ENCODE measurements around the gene CALCOCO1. TPM values are rescaled to one million over a fixed set of nuclear protein-coding genes. Genes with fewer than 3 reads are reported as not detected.

Gene CALCOCO1
- polyA plus RNA-seq, 1 donor from 2014 or later = 169 TPM

DNA sequence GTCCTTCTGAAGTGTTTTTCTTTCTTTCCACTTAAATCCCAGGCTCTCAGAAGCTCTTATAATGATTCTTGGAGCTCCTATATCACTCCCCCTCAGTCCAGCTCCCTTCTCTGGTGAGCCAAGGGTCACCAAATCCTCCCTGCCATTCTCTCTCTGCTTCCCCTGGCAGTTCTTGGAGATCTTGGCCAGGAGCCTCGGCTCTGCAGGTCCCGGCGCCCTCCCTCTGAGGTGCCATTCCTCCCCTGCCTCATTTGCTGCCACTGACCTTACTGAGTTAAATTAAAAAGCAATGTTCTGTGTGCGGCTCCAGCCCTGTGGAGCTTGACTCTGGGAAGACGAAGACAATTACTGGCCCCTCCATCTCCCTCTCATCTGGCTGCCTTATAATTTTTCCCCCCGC, 17.5 kb upstream of the CALCOCO1 start:
- TF ChIP-seq, protein P1, sequence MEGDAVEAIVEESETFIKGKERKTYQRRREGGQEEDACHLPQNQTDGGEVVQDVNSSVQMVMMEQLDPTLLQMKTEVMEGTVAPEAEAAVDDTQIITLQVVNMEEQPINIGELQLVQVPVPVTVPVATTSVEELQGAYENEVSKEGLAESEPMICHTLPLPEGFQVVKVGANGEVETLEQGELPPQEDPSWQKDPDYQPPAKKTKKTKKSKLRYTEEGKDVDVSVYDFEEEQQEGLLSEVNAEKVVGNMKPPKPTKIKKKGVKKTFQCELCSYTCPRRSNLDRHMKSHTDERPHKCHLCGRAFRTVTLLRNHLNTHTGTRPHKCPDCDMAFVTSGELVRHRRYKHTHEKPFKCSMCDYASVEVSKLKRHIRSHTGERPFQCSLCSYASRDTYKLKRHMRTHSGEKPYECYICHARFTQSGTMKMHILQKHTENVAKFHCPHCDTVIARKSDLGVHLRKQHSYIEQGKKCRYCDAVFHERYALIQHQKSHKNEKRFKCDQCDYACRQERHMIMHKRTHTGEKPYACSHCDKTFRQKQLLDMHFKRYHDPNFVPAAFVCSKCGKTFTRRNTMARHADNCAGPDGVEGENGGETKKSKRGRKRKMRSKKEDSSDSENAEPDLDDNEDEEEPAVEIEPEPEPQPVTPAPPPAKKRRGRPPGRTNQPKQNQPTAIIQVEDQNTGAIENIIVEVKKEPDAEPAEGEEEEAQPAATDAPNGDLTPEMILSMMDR (IDR thresholded peaks at IDR 0.05; ENCODE audit: poor library complexity, severe bottlenecking) = no peak
- no peak for TF ChIP-seq POLR2AphosphoS5 (IDR thresholded peaks at IDR 0.05)
- Histone ChIP-seq H3K9me3 (ENCODE audit: low read length) (no peaks in the 10 kb centered on the region), H3K36me3 (ENCODE audit: insufficient read depth, low read length) (no peaks in the 10 kb centered on the region), H3K27ac (ENCODE audit: low read length) (peak overlapping the region; percentile 9), H3K9me2 (ENCODE audit: insufficient read depth, low read length) (no peaks in the 10 kb centered on the region), H4K20me1 (ENCODE audit: insufficient read depth) (no peaks in the 10 kb centered on the region), H3K4me3 (ENCODE audit: low read length) (no peak overlapping the region), H3K27me3 (ENCODE audit: insufficient read depth, low read depth, low read length) (no peaks in the 10 kb centered on the region), H3K9ac (ENCODE audit: low read length) (peak overlapping the region; percentile 65), H2AFZ (ENCODE audit: low read depth, low read length) (no peak overlapping the region), H3K4me2 (ENCODE audit: low read length) (no peak overlapping the region), H3F3A (ENCODE audit: insufficient read depth, low read length, poor library complexity, severe bottlenecking) (peaks cover 14% of the 10 kb centered on the region), H3K79me2 (replicated peaks; ENCODE audit: insufficient read depth, low read length) (no peaks in the 10 kb centered on the region)

DNA sequence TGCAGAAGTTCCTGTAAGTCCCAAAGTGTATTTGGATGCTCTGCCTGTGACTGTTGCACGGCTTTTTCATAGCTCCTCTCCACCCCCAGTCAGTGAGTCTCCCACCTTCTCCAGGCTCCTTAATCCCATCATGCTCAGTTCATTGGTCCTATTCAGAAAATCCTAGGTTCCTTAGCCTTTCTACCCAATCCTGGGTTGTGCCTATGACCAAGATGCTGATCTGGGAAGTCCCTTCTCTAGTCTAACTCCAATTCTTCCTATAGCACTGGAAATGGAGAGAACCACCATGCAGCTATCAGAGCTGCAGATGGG, 16.8 kb upstream of the CALCOCO1 start:
- no peaks in the 10 kb centered on the region for H3K79me2 ChIP-seq (replicated peaks; ENCODE audit: insufficient read depth, low read length)
- H2AFZ ChIP-seq (ENCODE audit: low read depth, low read length) = peak overlapping the region; percentile 19
- H3F3A ChIP-seq (ENCODE audit: insufficient read depth, low read length, poor library complexity, severe bottlenecking) = peaks cover 14% of the 10 kb centered on the region
- H3K9me3 ChIP-seq (ENCODE audit: low read length) = no peaks in the 10 kb centered on the region
- no peaks in the 10 kb centered on the region for H3K27me3 ChIP-seq (ENCODE audit: insufficient read depth, low read depth, low read length)
- peak overlapping the region; percentile 63 for H3K27ac ChIP-seq (ENCODE audit: low read length)
- no peak overlapping the region for H3K4me3 ChIP-seq (ENCODE audit: low read length)
- TF ChIP-seq RAD21 (conservative IDR thresholded peaks at IDR 0.05) = no peak
- TF ChIP-seq EZH2 (IDR thresholded peaks at IDR 0.05; ENCODE audit: borderline replicate concordance, insufficient read depth, low read length, poor library complexity, severe bottlenecking) = no peak
- TF ChIP-seq SMC3 (conservative IDR thresholded peaks at IDR 0.05; ENCODE audit: poor library complexity) = no peak
- TF ChIP-seq MXI1 (conservative IDR thresholded peaks at IDR 0.05; ENCODE audit: poor library complexity, severe bottlenecking) = no peak
- H3K9ac ChIP-seq (ENCODE audit: low read length) = peak overlapping the region; percentile 65
- no peaks in the 10 kb centered on the region for H3K9me2 ChIP-seq (ENCODE audit: insufficient read depth, low read length)
- no peaks in the 10 kb centered on the region for H3K36me3 ChIP-seq (ENCODE audit: insufficient read depth, low read length)
- no peak overlapping the region for H3K4me2 ChIP-seq (ENCODE audit: low read length)
- no peaks in the 10 kb centered on the region for H4K20me1 ChIP-seq (ENCODE audit: insufficient read depth)

DNA sequence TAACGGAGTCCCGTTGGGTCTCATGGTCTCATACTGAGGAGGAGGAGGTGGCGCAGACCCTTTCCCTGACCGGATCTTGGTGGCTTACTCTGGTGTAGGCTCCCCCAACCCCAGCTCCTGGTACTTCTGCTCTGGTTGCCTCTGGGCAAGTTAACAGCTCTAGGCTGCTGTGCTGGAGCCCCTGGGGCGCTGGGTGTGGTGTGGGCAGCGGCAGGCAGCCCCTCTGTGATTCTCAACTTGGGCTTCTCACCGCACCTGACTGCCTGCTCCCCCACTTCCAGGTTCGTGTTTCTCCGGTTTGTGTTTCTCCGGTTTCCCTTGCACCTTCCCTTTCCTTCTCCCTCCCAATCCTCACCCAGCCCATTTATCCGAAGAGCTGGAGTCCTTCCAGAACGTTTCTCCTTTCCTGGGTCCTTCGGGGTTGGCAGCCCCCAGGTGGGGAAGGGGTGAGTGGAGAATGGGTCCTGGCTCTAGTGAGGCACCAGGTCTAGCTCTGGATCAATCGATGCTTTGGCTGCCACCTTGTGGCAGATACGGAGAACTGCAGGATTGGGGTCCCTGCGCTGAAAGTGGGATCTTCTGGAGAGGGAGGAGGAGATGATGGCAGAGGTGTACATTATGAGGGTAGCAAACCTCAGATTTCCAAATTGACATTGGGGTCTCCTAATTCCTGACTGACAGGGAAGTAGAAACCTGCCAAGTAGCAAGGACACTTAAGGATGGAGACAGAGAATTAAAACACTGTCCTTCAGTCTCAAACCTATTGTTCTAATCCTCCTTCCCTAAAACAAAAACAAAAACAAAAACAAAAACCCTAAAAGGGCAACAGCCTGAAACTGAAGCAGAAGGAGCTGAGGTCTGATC, 16.2 kb upstream of the CALCOCO1 start:
- peak overlapping the region; percentile 65 for H3K9ac ChIP-seq (ENCODE audit: low read length)
- no peaks in the 10 kb centered on the region for H3K36me3 ChIP-seq (ENCODE audit: insufficient read depth, low read length)
- H3K27ac ChIP-seq (ENCODE audit: low read length) = peak overlapping the region; percentile 63
- H3K9me2 ChIP-seq (ENCODE audit: insufficient read depth, low read length) = no peaks in the 10 kb centered on the region
- no peaks in the 10 kb centered on the region for H4K20me1 ChIP-seq (ENCODE audit: insufficient read depth)
- no peaks in the 10 kb centered on the region for H3K27me3 ChIP-seq (ENCODE audit: insufficient read depth, low read depth, low read length)
- TF ChIP-seq, protein P1 (IDR thresholded peaks at IDR 0.05; ENCODE audit: poor library complexity, severe bottlenecking) = peak; percentile 97
- TF ChIP-seq RAD21 (conservative IDR thresholded peaks at IDR 0.05) (peak; percentile 96), MXI1 (conservative IDR thresholded peaks at IDR 0.05; ENCODE audit: poor library complexity, severe bottlenecking) (no peak), EP300 (conservative IDR thresholded peaks at IDR 0.05; ENCODE audit: poor library complexity, severe bottlenecking) (peak; percentile 33), SMC3 (conservative IDR thresholded peaks at IDR 0.05; ENCODE audit: poor library complexity) (peak; percentile 98)
- H3K9me3 ChIP-seq (ENCODE audit: low read length) = no peaks in the 10 kb centered on the region
- H3K4me3 ChIP-seq (ENCODE audit: low read length) = no peak overlapping the region
- H3K4me2 ChIP-seq (ENCODE audit: low read length) = no peak overlapping the region
- peak overlapping the region; percentile 19 for H2AFZ ChIP-seq (ENCODE audit: low read depth, low read length)
- H3K79me2 ChIP-seq (replicated peaks; ENCODE audit: insufficient read depth, low read length) = no peaks in the 10 kb centered on the region
- H3F3A ChIP-seq (ENCODE audit: insufficient read depth, low read length, poor library complexity, severe bottlenecking) = peaks cover 18% of the 10 kb centered on the region

Measured in neural cell (in vitro differentiated cells).